GM21576 (cell line): ENCODE data around the gene CTAGE4.
"Not testable (repeated sequence)": the region's sequence is repeated elsewhere in the genome, so short reads cannot be mapped to it uniquely, and the experiment has no call there.

Source experiments
- ATAC-seq: cut with Tn5 transposase; IDR thresholded peaks from one replicate; pipeline ENCODE4 v1.9.1; 2021; ENCODE audit warnings: mild to moderate bottlenecking, moderate library complexity; ENCODE audit not compliant: unreplicated experiment

The CTAGE4 gene

DNA sequence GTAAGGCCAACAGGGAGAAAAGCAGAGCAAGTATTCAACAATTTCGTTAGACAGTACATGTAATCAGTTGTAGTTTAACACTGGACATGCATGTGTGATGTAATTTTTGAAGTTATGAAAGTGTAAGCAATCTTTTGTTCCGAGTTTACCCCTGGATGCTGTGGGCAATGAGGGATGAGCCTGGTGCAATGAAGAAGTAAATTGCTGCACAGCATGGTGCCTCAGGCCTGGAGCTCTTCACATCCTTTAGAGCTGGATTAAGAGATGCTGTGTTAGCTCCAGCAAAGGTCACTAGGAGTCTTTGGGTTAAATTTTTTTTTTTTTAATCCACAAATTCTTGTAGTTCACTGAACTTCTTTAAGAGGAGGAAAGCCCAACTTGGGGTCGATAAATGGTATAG lies 19.8 kb downstream of the CTAGE4 start:
- not testable (repeated sequence) for ATAC-seq

GRCh38 chr7:144205306-144205705 lies 22.0 kb downstream of the CTAGE4 start:
- ATAC-seq = not testable (repeated sequence)

GRCh38 chr7:144217200-144217599 lies 33.9 kb downstream of the CTAGE4 start:
- not testable (repeated sequence) for ATAC-seq

- not testable (repeated sequence) for ATAC-seq
These were observed 35.3 kb downstream of the CTAGE4 start for GRCh38 chr7:144218581-144218980.

DNA sequence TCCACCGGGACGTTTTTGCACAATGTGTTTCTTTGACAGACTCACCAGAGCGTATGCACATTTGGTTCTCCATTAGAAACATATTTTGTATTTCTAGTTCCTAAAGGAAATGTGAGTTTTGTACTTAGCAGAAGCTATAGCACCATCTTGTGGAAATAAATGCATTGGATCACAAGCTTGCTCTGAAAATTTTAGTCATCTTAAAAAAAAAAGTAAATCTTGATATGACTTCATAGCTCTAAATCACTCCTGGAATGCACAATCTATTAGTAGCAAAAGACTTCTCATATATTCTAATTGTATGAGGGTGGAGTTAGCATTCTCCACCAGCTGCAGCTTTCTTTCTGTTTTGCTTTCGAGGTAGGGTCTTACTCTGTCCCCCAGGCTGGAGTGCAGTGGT lies 35.9 kb downstream of the CTAGE4 start:
- ATAC-seq = not testable (repeated sequence)

GRCh38 chr7:144220531-144220930 lies 37.3 kb downstream of the CTAGE4 start:
- not testable (repeated sequence) for ATAC-seq

GRCh38 chr7:144223675-144224074 lies 40.4 kb downstream of the CTAGE4 start:
- not testable (repeated sequence) for ATAC-seq

DNA sequence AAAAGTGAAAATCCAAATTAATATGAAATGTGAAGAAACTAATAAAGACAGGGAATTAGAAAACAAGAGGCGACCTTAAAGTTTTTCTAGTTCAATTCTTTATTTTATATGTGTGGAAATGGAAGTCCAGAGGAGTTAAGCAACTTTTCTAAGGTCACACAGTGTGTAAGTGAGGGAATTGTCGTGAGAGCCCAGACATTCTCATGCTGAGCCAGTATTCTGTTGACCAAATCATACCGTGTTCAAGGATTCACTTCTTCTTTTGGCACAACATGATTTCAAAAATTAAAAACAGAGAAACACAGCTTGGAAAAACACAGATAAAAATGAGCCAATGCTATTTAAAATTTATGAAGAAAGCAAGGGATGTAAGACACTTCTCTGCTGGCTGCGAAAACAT lies 43.6 kb downstream of the CTAGE4 start:
- not testable (repeated sequence) for ATAC-seq

DNA sequence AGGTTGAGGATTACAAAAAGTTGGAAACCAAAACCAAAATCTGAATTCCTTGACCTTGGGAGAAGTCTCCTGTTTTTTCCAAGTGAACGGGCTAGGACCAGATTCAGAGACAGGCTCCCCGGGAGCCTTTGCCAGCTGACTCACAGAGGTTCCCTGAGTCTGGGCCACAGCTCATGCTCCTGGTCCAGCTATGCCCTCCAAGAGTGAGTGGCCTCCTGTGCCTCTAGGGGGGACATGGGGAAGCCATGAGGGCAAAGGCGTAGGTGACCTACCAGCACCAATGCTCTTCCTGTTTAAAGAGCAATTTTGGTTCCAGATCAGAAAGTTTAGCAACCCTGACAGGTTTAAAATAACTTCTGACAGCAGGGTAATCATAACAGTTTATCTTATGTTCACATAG lies 45.5 kb downstream of the CTAGE4 start:
- not testable (repeated sequence) for ATAC-seq

DNA sequence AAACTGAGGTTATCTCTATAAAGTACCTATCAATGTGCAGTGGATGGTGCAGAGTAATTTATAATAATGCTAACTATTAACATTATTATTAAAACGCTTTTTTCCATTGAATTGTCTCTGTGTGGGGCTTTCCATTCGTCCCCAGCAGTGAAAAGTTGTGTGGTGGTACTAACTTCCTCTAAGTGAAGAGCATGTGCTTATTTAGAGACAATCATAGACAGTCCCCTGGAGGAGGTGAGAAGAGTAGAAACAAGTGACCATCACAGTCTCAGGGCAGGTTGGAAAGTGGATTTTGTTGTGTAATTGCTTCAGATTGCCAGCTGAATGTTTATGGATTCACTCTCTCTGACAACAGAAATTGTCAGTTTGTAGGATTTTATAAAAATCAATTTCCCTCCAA lies 47.8 kb downstream of the CTAGE4 start:
- not testable (repeated sequence) for ATAC-seq

GRCh38 chr7:144233039-144233438 lies 49.8 kb downstream of the CTAGE4 start:
- ATAC-seq = not testable (repeated sequence)
